Neural crest cell (in vitro differentiated cells): ENCODE data around the gene APOC1. TPM values are rescaled to one million over a fixed set of nuclear protein-coding genes. Genes with fewer than 3 reads are reported as not detected.
A peak's percentile ranks its signal among the peaks of the same experiment; 100 is the strongest.

Experiments
- DNase-seq: peaks from one replicate; pipeline ENCODE4 v3.0.0; 2021; ENCODE audit warnings: low read depth, mixed read lengths, low spot score
- H3K27ac Mint-ChIP-seq: one replicate; pipeline ENCODE4 v1.8.0; 2021; ENCODE audit warnings: mild to moderate bottlenecking, mixed read lengths; ENCODE audit not compliant: unreplicated experiment
- H3K27me3 Mint-ChIP-seq: 2 replicates; pipeline ENCODE4 v1.8.0; 2021; ENCODE audit warnings: low read depth, mild to moderate bottlenecking, mixed read lengths
- H3K36me3 Mint-ChIP-seq: 2 replicates; pipeline ENCODE4 v1.8.0; 2021; ENCODE audit warnings: low read depth, mild to moderate bottlenecking, mixed read lengths
- H3K4me1 Mint-ChIP-seq: 2 replicates; pipeline ENCODE4 v1.8.0; 2021; ENCODE audit warnings: mixed read lengths
- H3K4me3 Mint-ChIP-seq: one replicate; pipeline ENCODE4 v1.8.0; 2021; ENCODE audit warnings: mild to moderate bottlenecking, mixed read lengths
- H3K9me3 Mint-ChIP-seq: 2 replicates; pipeline ENCODE4 v1.8.0; 2021; ENCODE audit warnings: mixed read lengths
- total RNA-seq: library from RNA; stranded (reverse); gene quantifications from 2 replicates; pipeline ENCODE4 v1.2.1, GENCODE V29; 2021
- TF ChIP-seq, protein P1 (sequence below): fragments of 200-600 bp; sonication (generic); conservative IDR thresholded peaks from 2 replicates; pipeline ENCODE4 v1.5.0; 2021; ENCODE audit warnings: antibody characterized with exemption, mild to moderate bottlenecking

The APOC1 gene
- total RNA-seq, 1 donor from 2014 or later, result 24.9 TPM

DNA sequence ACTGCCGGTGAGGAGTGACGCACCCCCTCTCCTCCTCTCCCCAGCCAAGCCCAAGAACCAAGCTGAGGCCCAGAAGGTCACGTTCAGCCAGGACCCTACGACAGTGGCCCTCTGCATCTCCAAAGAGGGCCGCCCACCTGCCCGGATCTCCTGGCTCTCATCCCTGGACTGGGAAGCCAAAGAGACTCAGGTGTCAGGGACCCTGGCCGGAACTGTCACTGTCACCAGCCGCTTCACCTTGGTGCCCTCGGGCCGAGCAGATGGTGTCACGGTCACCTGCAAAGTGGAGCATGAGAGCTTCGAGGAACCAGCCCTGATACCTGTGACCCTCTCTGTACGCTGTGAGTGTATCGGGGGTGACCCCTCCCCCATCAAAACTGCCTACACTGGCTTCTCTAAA lies 42.6 kb upstream of the APOC1 start:
- TF ChIP-seq, protein P1, sequence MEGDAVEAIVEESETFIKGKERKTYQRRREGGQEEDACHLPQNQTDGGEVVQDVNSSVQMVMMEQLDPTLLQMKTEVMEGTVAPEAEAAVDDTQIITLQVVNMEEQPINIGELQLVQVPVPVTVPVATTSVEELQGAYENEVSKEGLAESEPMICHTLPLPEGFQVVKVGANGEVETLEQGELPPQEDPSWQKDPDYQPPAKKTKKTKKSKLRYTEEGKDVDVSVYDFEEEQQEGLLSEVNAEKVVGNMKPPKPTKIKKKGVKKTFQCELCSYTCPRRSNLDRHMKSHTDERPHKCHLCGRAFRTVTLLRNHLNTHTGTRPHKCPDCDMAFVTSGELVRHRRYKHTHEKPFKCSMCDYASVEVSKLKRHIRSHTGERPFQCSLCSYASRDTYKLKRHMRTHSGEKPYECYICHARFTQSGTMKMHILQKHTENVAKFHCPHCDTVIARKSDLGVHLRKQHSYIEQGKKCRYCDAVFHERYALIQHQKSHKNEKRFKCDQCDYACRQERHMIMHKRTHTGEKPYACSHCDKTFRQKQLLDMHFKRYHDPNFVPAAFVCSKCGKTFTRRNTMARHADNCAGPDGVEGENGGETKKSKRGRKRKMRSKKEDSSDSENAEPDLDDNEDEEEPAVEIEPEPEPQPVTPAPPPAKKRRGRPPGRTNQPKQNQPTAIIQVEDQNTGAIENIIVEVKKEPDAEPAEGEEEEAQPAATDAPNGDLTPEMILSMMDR, result no peak
- Mint-ChIP-seq H3K4me3 (no peak overlapping the region), H3K36me3 (peaks cover 22% of the 10 kb centered on the region), H3K27me3 (no peaks in the 10 kb centered on the region), H3K4me1 (no peaks in the 10 kb centered on the region), H3K27ac (no peak overlapping the region), H3K9me3 (no peaks in the 10 kb centered on the region)
- no peak for DNase-seq

DNA sequence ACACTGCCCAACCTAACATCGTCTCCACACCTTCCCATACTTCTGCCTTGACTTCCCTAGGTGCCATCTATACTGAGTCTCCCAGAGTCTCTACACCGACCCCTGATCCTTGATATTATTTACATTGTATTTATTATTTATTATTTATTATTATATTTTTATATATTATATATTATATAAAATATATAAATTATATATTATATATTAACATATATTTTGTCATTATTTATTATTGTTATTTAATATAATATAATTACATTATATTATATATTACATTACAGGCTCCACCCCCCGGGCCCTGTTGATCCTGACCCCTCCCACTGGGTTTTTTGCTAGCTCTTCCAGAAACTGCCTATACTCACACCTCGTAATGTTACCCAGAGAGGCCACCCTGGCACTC lies 41.7 kb upstream of the APOC1 start:
- peaks cover 19% of the 10 kb centered on the region for H3K36me3 Mint-ChIP-seq

DNA sequence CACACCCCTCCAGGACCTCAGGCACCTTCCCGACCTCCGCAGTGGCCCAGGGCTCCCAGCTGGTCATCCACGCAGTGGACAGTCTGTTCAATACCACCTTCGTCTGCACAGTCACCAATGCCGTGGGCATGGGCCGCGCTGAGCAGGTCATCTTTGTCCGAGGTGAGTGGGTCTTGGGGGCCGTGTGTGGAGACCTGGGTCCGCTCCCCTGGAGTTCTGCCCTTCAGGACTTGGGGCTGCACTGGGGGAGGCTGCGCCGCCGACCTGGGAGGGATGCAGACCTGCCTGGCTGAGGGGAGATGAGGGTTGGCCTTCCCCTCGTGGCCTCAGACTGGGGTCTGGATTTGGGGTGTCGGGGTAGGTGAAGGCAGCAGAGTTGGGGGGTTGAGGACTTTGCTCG lies 40.1 kb upstream of the APOC1 start:
- no peak overlapping the region for H3K4me3 Mint-ChIP-seq
- DNase-seq, result no peak
- no peaks in the 10 kb centered on the region for H3K9me3 Mint-ChIP-seq
- no peak overlapping the region for H3K27ac Mint-ChIP-seq
- H3K4me1 Mint-ChIP-seq, result no peaks in the 10 kb centered on the region
- TF ChIP-seq, protein P1, result no peak
- H3K27me3 Mint-ChIP-seq, result no peaks in the 10 kb centered on the region
- peaks cover 17% of the 10 kb centered on the region for H3K36me3 Mint-ChIP-seq

More for the DNA sequence above, 41.7 kb upstream of the APOC1 start:
- H3K27me3 Mint-ChIP-seq, result no peaks in the 10 kb centered on the region
- H3K4me1 Mint-ChIP-seq, result no peaks in the 10 kb centered on the region
- no peaks in the 10 kb centered on the region for H3K9me3 Mint-ChIP-seq
- no peak overlapping the region for H3K4me3 Mint-ChIP-seq
- TF ChIP-seq, protein P1, result no peak
- H3K27ac Mint-ChIP-seq, result peak overlapping the region; percentile 4
- DNase-seq, result no peak

DNA sequence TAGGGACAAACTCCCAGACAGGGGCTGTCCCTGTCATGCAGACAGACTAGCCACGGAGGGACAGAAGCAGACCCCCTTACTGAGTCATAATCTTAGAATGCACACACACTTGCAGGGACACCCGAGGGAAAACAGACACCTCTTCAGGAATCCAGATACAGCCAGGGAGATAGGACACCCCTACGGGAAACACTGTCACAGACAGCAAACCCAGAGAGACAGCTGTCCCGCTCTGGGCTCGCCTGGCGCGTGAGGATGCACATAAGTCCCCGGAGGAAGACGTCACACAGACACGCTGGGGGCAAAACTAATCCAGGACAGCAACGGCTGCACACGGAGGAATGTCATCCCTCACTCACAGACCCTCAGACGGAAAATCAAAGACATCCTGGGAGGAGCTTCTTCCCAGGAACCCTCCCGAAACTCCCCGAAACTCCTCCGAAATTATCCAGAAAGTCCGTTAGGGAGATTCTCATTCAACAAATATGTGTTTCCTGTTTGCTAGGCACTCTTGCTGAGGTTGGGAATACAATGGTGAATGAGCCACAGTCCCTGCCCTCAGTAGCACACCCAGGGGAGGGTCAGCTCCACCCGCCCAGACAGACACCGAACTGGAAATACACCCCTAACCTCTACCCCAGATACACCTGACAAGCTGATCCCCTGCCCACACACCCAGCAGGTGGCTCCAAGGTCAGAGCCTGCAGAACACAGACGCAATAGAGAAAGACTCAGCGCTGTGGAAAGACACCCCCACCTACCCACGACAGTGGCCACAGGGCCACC lies 38.5 kb upstream of the APOC1 start:
- no peak overlapping the region for H3K4me3 Mint-ChIP-seq
- no peaks in the 10 kb centered on the region for H3K27me3 Mint-ChIP-seq
- no peaks in the 10 kb centered on the region for H3K4me1 Mint-ChIP-seq
- H3K27ac Mint-ChIP-seq, result no peak overlapping the region
- H3K9me3 Mint-ChIP-seq, result no peaks in the 10 kb centered on the region
- DNase-seq, result no peak
- H3K36me3 Mint-ChIP-seq, result peaks cover 14% of the 10 kb centered on the region
- TF ChIP-seq, protein P1, result no peak

DNA sequence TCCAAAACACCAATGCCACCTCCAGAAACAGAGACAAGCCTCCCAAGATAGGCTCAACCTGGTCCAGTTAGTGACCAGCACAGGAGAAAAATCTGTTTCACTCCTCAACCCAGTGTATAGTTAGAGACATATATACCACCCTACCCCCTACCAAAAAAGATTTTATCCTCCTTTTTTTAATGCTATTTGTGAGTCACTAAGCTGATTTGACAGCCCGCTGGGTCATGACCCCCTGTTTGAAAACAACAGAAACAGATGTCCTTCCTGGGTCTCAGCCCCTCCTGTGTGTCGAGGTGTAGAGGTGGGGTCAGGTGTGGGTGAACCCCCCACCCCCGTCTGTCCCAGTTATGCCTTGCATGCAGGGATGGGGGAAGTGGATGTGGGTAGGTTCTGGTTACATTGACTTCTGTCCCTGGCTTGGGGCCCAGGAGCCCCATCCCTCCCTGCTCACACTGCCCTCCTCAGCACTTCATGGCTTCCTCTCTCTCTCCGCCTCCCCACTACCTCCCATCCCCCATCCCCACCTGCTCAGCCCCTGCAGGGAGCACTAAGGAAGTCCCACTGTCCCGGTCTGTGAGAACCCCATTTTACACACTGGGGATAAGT lies 37.4 kb upstream of the APOC1 start:
- no peak overlapping the region for H3K4me3 Mint-ChIP-seq
- no peaks in the 10 kb centered on the region for H3K4me1 Mint-ChIP-seq
- no peak for DNase-seq
- H3K27ac Mint-ChIP-seq, result no peak overlapping the region
- H3K27me3 Mint-ChIP-seq, result no peaks in the 10 kb centered on the region
- peaks cover 14% of the 10 kb centered on the region for H3K36me3 Mint-ChIP-seq
- TF ChIP-seq, protein P1, result no peak
- no peaks in the 10 kb centered on the region for H3K9me3 Mint-ChIP-seq
